ENCODE data around the gene ZNF579. TPM values are rescaled to one million over a fixed set of nuclear protein-coding genes. Genes with fewer than 3 reads are reported as not detected.
A peak's percentile ranks its signal among the peaks of the same experiment; 100 is the strongest.
"Not testable (repeated sequence)": the region's sequence is repeated elsewhere in the genome, so short reads cannot be mapped to it uniquely, and the experiment has no call there.

The ZNF579 gene
- polyA plus RNA-seq, 2 of the 4 experiments (the other 2 are of a cell fraction): 6.5 to 16.2 TPM

DNA sequence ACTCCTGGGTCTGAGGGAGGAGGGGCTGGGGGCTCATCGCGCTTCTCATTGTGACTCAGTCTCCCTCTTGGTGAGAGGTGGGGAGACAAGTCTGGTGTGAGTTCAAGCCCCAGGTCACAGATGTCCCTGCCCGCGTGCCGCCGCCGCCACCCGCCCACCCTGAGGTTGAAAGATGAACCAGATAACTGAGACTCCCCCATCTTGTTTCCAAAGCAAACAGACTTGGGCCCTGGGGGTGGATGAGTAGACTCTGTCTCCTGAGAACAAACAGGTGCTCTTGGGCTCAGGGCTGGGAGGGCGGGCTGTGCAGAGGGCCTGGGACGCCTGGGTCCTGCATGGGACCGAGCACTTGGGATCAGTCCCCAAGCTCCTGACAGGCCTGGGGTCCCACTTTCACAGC is 44.3 kb downstream of the ZNF579 start (continued):
- TF ChIP-seq, protein P1, sequence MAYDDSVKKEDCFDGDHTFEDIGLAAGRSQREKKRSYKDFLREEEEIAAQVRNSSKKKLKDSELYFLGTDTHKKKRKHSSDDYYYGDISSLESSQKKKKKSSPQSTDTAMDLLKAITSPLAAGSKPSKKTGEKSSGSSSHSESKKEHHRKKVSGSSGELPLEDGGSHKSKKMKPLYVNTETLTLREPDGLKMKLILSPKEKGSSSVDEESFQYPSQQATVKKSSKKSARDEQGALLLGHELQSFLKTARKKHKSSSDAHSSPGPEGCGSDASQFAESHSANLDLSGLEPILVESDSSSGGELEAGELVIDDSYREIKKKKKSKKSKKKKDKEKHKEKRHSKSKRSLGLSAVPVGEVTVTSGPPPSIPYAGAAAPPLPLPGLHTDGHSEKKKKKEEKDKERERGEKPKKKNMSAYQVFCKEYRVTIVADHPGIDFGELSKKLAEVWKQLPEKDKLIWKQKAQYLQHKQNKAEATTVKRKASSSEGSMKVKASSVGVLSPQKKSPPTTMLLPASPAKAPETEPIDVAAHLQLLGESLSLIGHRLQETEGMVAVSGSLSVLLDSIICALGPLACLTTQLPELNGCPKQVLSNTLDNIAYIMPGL (CRISPR knock-in tag; IDR thresholded peaks at IDR 0.05; ENCODE audit: borderline replicate concordance): no peak
- TF ChIP-seq ZFP36 (IDR thresholded peaks at IDR 0.05; ENCODE audit: borderline replicate concordance, partially characterized antibody): no peak
- TF ChIP-seq FOXS1 (CRISPR knock-in tag; IDR thresholded peaks at IDR 0.05): no peak
- TF ChIP-seq ZNF302 (CRISPR knock-in tag; IDR thresholded peaks at IDR 0.05): no peak
- TF ChIP-seq RFX5 (IDR thresholded peaks at IDR 0.05): no peak
- no peak for TF ChIP-seq NPAS2 (CRISPR knock-in tag; IDR thresholded peaks at IDR 0.05; ENCODE audit: borderline replicate concordance)
- TF ChIP-seq ZC3H11A (IDR thresholded peaks at IDR 0.05): no peak

GRCh38 chr19:55535965-55536350 is 44.7 kb downstream of the ZNF579 start:
- POLR2A ChIA-PET: no interaction called here
- no peak for DNase-seq (ENCODE audit: low read depth in 1 of 2, low spot score in 1 of 2)
- ATAC-seq: peak; percentile 9 to 23; a peak in 3 of 6 replicates
- Histone ChIP-seq H3K4me3 (no peak overlapping the region), H3K4me2 (peak overlapping the region; percentile 35), H3K4me1 (peaks cover 30% of the 10 kb centered on the region), H3K9me3 (no peaks in the 10 kb centered on the region), H3K27ac (peak overlapping the region; percentile 68 to 80; a peak in 4 of 6 replicates)
- WGBS (ENCODE audit: missing lambda C conversion rate): 93% methylated on average over 22 of the region's 22 CpGs
- CTCF ChIA-PET: interaction anchor here (0.9 to 2.4 kb wide), 10 partner anchors 10 to 70 kb away, joined by 3 to 17 read pairs (median 5); partner anchors contain the start of gene ZNF865
- no peak for FAIRE-seq
- no peak for TF ChIP-seq MAZ (IDR thresholded peaks at IDR 0.05; ENCODE audit: borderline replicate concordance, low read depth, low read length)
- TF ChIP-seq FOSB (CRISPR knock-in tag; IDR thresholded peaks at IDR 0.05): no peak
- no peak for TF ChIP-seq CHD4 (IDR thresholded peaks at IDR 0.05; ENCODE audit: borderline replicate concordance)
- TF ChIP-seq, protein P2, sequence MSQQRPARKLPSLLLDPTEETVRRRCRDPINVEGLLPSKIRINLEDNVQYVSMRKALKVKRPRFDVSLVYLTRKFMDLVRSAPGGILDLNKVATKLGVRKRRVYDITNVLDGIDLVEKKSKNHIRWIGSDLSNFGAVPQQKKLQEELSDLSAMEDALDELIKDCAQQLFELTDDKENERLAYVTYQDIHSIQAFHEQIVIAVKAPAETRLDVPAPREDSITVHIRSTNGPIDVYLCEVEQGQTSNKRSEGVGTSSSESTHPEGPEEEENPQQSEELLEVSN (IDR thresholded peaks at IDR 0.05; ENCODE audit: borderline replicate concordance, low read depth): no peak
- no peak for TF ChIP-seq CEBPB (IDR thresholded peaks at IDR 0.05)
- no peak for TF ChIP-seq JUNB (IDR thresholded peaks at IDR 0.05)
- no peak for TF ChIP-seq SREBF2 (IDR thresholded peaks at IDR 0.05)
- TF ChIP-seq ZC3H11A (IDR thresholded peaks at IDR 0.05): no peak
- no peak for TF ChIP-seq MYC (IDR thresholded peaks at IDR 0.05; ENCODE audit: borderline replicate concordance, low read length)
- TF ChIP-seq GATA3 (IDR thresholded peaks at IDR 0.05; ENCODE audit: borderline replicate concordance): no peak
- TF ChIP-seq BHLHE40 (IDR thresholded peaks at IDR 0.05; ENCODE audit: low read depth, low read length): no peak
- no peak for TF ChIP-seq NR3C1 (IDR thresholded peaks at IDR 0.05)
- no peak for TF ChIP-seq HEYL (CRISPR knock-in tag; IDR thresholded peaks at IDR 0.05)
- TF ChIP-seq KDM5A (IDR thresholded peaks at IDR 0.05): no peak
- no peak for TF ChIP-seq RCOR1 (IDR thresholded peaks at IDR 0.05; ENCODE audit: low read depth, low read length)

DNA sequence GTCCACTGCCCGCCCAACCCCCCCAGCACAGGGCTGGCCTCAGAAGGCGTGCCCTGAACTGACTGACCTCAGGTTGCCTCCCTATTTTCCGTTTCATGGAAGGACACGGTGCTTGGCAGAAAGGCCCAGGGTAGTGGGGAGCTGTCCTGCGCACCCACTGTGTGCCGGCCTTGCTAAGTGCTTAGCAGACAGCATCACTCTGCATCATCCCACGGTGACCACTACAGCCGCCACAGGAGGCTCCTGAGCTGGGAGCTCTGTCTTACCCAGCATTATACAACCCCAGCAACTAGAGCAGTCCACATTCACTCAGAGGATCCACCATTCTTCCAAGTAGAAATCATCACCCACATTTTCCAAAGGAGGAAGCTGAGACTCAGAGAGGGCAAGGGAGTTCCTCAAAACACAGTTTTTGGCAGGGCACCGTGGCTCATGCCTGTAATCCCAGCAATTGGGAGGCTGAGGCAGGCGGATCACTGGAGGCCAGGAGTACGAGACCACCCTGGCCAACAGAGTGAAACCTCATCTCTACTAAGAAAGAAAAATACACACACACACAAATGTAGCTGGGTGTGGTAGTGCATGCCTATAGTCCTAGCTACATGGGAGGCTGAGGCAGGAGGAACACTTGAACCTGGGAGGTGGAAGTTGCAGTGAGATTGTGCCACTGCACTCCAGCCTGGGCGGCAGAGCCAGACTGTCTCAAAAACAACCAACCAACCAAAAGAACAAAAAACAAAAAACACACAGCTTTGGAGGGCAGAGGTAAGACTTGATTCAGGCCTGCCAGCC is 45.3 kb downstream of the ZNF579 start:
- Histone ChIP-seq H3K9me3 (no peaks in the 10 kb centered on the region), H3K4me1 (peaks cover 30% of the 10 kb centered on the region), H3K4me3 (no peak overlapping the region), H3K27ac (peak overlapping the region in 1 of 2 experiments; percentile 80; a peak in 3 of 6 replicates), H3K4me2 (no peak overlapping the region)
- TF ChIP-seq POLR2A (IDR thresholded peaks at IDR 0.05; ENCODE audit: low read length): no peak
- TF ChIP-seq SMC3 (IDR thresholded peaks at IDR 0.05): no peak
- no peak for DNase-seq (ENCODE audit: low read depth in 1 of 2, low spot score in 1 of 2)
- WGBS (ENCODE audit: missing lambda C conversion rate): 81% methylated on average over 12 of the region's 12 CpGs
- CTCF ChIA-PET: interaction anchor here (0.9 to 2.4 kb wide), 11 partner anchors 9 to 70 kb away, joined by 3 to 17 read pairs (median 5); partner anchors contain the start of gene ZNF865
- FAIRE-seq: no peak
- POLR2A ChIA-PET: no interaction called here
- ATAC-seq: peak; percentile 36 to 44; a peak in 4 of 6 replicates

GRCh38 chr19:55534280-55534679 is 46.4 kb downstream of the ZNF579 start:
- FAIRE-seq; ATAC-seq; H3K9me3 ChIP-seq; H3K27ac ChIP-seq; DNase-seq (ENCODE audit: low read depth in 1 of 2, low spot score in 1 of 2); POLR2A ChIA-PET; H3K4me2 ChIP-seq; H3K4me3 ChIP-seq: not testable (repeated sequence)
- CTCF ChIA-PET: interaction anchor here (0.6 to 1.7 kb wide), 6 partner anchors 10 to 71 kb away, joined by 3 to 9 read pairs (median 4); partner anchors contain the start of gene ZNF865
- H3K4me1 ChIP-seq: peaks cover 31% of the 10 kb centered on the region
- WGBS (ENCODE audit: missing lambda C conversion rate): 93% methylated on average over 7 of the region's 7 CpGs

Data from A549 (cell line).